OCI-LY7 (cell line): ENCODE data around the gene ST6GAL2. TPM values are rescaled to one million over a fixed set of nuclear protein-coding genes. Genes with fewer than 3 reads are reported as not detected.

Source experiments
- BruUV-seq: library from RNA; stranded (reverse); fragments of 400-500 nt; replicated peaks from 2 replicates; lab custom pipeline; 2021; lab: Mats Ljungman, UMichigan
- CTCF ChIA-PET: fragments of 300-600 bp; sonication (Branson Sonifier 250); formaldehyde crosslinking; loops from one replicate; lab custom pipeline; 2022; ENCODE audit warnings: antibody characterized with exemption; ENCODE audit not compliant: unreplicated experiment; lab: Charles Lee
- POLR2A ChIA-PET: fragments of 300-600 bp; sonication (Branson Sonifier 250); formaldehyde crosslinking; loops from one replicate; lab custom pipeline; 2022; ENCODE audit warnings: antibody characterized with exemption; lab: Charles Lee
- DNase-seq: peaks from one replicate; pipeline ENCODE4 v3.0.0-alpha.2; 2015; ENCODE audit warnings: low spot score
- H2AFZ ChIP-seq: fragments of 200-600 bp; sonication (generic), shearing (Covaris generic); 2 replicates; pipeline ENCODE4 v1.6.1; 2014; ENCODE audit warnings: mild to moderate bottlenecking, antibody characterized with exemption, low read length, moderate library complexity
- H3K27ac ChIP-seq: fragments of 200-600 bp; sonication (generic); 2 replicates; pipeline ENCODE4 v1.5.1; 2014; ENCODE audit warnings: mixed run types, low read depth, mild to moderate bottlenecking, moderate library complexity, low read length, inconsistent platforms; ENCODE audit not compliant: poor library complexity, severe bottlenecking
- H3K36me3 ChIP-seq: fragments of 200-600 bp; sonication (generic); 2 replicates; pipeline ENCODE4 v1.6.1; 2014; ENCODE audit warnings: mild to moderate bottlenecking, antibody characterized with exemption, low read length, moderate library complexity, mixed read lengths; ENCODE audit not compliant: insufficient read depth
- H3K4me1 ChIP-seq: fragments of 200-600 bp; sonication (generic); 2 replicates; pipeline ENCODE4 v1.5.1; 2014; ENCODE audit warnings: mild to moderate bottlenecking, low read length; ENCODE audit not compliant: insufficient read depth, poor library complexity, severe bottlenecking
- H3K4me2 ChIP-seq: fragments of 200-600 bp; sonication (generic); 2 replicates; pipeline ENCODE4 v1.6.1; 2014; ENCODE audit warnings: mild to moderate bottlenecking, low read length
- H3K4me3 ChIP-seq: fragments of 200-600 bp; sonication (generic); 2 replicates; pipeline ENCODE4 v1.5.1; 2014; ENCODE audit warnings: mild to moderate bottlenecking, low read depth, low read length; ENCODE audit not compliant: poor library complexity, severe bottlenecking
- H3K79me2 ChIP-seq: fragments of 200-600 bp; sonication (generic); 2 replicates; pipeline ENCODE4 v1.6.1; 2016; ENCODE audit warnings: low read depth, mild to moderate bottlenecking, low read length, moderate library complexity, mixed read lengths; ENCODE audit not compliant: insufficient read depth
- H3K9me2 ChIP-seq: fragments of 200-600 bp; sonication (generic); 2 replicates; pipeline ENCODE4 v1.6.1; 2016; ENCODE audit warnings: mild to moderate bottlenecking, low read length, mixed read lengths; ENCODE audit not compliant: insufficient read depth
- H3K9me3 ChIP-seq: fragments of 200-600 bp; sonication (generic); 2 replicates; pipeline ENCODE4 v1.6.1; 2014; ENCODE audit warnings: mild to moderate bottlenecking, mixed run types, low read length, mixed read lengths
- H4K20me1 ChIP-seq: fragments of 200-600 bp; sonication (generic); 2 replicates; pipeline ENCODE4 v1.6.1; 2014; ENCODE audit warnings: mild to moderate bottlenecking, antibody characterized with exemption, low read length, moderate library complexity, mixed read lengths; ENCODE audit not compliant: insufficient read depth
- CTCF ChIP-seq: fragments of 200-600 bp; sonication (generic); conservative IDR thresholded peaks from 2 replicates; pipeline ENCODE4 v1.5.1; 2014; ENCODE audit warnings: mild to moderate bottlenecking, antibody characterized with exemption, low read length, moderate library complexity, mixed read lengths
- EZH2phosphoT487 ChIP-seq: fragments of 200-600 bp; sonication (generic); IDR thresholded peaks from 2 replicates; pipeline ENCODE4 v1.6.1; 2018; ENCODE audit warnings: low read depth, borderline replicate concordance, mild to moderate bottlenecking, mixed run types, antibody characterized with exemption, low read length, moderate library complexity, mixed read lengths
- intact Hi-C: fragments of 100-400 bp; cut with micrococcal nuclease; formaldehyde crosslinking; loops from one replicate; pipeline ENCODE4 v1.10.0; 2022; ENCODE audit not compliant: unreplicated experiment
- total RNA-seq, 2 experiments: library from RNA; depleted of rRNA in 1 of 2; stranded (reverse); fragments of >200 nt in 1 of 2; shearing (Covaris generic) in 1 of 2; gene quantifications; 2 replicates each; pipeline ENCODE4 v1.2.3, GENCODE V29; 2014 to 2022

ST6GAL2 gene
- total RNA-seq, 2 experiments from 2014 or later = not detected

DNA sequence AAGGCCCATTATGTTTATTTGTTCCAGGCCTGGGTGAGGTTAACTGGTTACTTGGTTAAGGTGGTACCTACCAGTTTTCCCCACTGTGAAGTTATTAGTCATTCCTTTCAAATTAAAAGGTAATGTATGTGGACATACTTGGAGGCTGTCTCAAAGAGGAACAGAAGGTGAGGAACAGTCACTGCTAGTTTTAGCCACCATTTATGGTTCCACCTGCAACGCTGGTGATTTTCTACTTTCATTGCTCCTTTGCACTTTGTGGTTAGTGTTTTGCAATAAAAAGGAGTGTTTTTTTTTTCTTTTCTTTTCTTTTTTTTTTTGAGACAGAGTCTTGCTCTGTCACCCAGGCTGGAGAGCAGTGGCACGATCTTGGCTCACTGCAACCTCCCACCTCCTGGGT, 6.1 kb upstream of the ST6GAL2 start:
- Histone ChIP-seq H3K27ac (no peak overlapping the region), H3K4me1 (no peaks in the 10 kb centered on the region), H3K36me3 (no peaks in the 10 kb centered on the region), H4K20me1 (no peaks in the 10 kb centered on the region), H3K4me2 (no peak overlapping the region), H3K9me2 (no peaks in the 10 kb centered on the region), H3K79me2 (no peaks in the 10 kb centered on the region), H3K4me3 (no peak overlapping the region), H2AFZ (no peak overlapping the region), H3K9me3 (no peaks in the 10 kb centered on the region)
- ChIA-PET POLR2A (no interaction called here), CTCF (no interaction called here)
- BruUV-seq = no TSS peak
- no peak for DNase-seq
- TF ChIP-seq EZH2phosphoT487 (no peak), CTCF (no peak)
- intact Hi-C loops = no loop called here

GRCh38 chr2:106890606-106891005, 4.6 kb upstream of the ST6GAL2 start:
- TF ChIP-seq EZH2phosphoT487 = no peak
- TF ChIP-seq CTCF = no peak

GRCh38 chr2:106886916-106887758, 1.2 kb upstream of the ST6GAL2 start:
- Histone ChIP-seq H4K20me1 (no peaks in the 10 kb centered on the region), H3K9me3 (no peaks in the 10 kb centered on the region), H3K9me2 (no peaks in the 10 kb centered on the region), H3K4me1 (no peaks in the 10 kb centered on the region), H3K36me3 (no peaks in the 10 kb centered on the region), H3K79me2 (no peaks in the 10 kb centered on the region), H3K4me2 (no peak overlapping the region), H2AFZ (no peak overlapping the region), H3K4me3 (no peak overlapping the region), H3K27ac (no peak overlapping the region)
- intact Hi-C loops = no loop called here
- DNase-seq = no peak
- TF ChIP-seq CTCF = no peak
- TF ChIP-seq EZH2phosphoT487 = no peak
- ChIA-PET CTCF (no interaction called here), POLR2A (no interaction called here)
- no TSS peak for BruUV-seq

More at GRCh38 chr2:106890606-106891005, 4.6 kb upstream of the ST6GAL2 start:
- Histone ChIP-seq H3K4me2 (no peak overlapping the region), H3K79me2 (no peaks in the 10 kb centered on the region), H3K4me3 (no peak overlapping the region), H2AFZ (no peak overlapping the region), H3K9me3 (no peaks in the 10 kb centered on the region), H3K36me3 (no peaks in the 10 kb centered on the region), H3K27ac (no peak overlapping the region), H4K20me1 (no peaks in the 10 kb centered on the region), H3K9me2 (no peaks in the 10 kb centered on the region), H3K4me1 (no peaks in the 10 kb centered on the region)
- no TSS peak for BruUV-seq
- DNase-seq = no peak
- POLR2A ChIA-PET = no interaction called here
- CTCF ChIA-PET = no interaction called here
- intact Hi-C loops = no loop called here
